Endothelial cell of umbilical vein (primary cell): Measurements from ENCODE around the gene IL16. TPM values are rescaled to one million over a fixed set of nuclear protein-coding genes. Genes with fewer than 3 reads are reported as not detected.

Source experiments
- BruUV-seq: library from RNA; stranded (reverse); fragments of 400-500 nt; replicated peaks from 2 replicates; lab custom pipeline; 2021; lab: Mats Ljungman, UMichigan
- CTCF ChIA-PET: fragments of 300-600, 350-600 bp; sonication (Branson Sonifier 250); formaldehyde crosslinking; loops from one replicate; lab custom pipeline; 2021; ENCODE audit warnings: antibody characterized with exemption, inconsistent platforms; lab: Charles Lee
- POLR2A ChIA-PET: fragments of 300-600, 350-600 bp; sonication (Branson Sonifier 250); formaldehyde crosslinking; loops from one replicate; lab custom pipeline; 2021; ENCODE audit warnings: antibody characterized with exemption, inconsistent platforms; lab: Charles Lee
- DNase-seq: peaks from one replicate; pipeline ENCODE4 v3.0.0-alpha.2; 2011; ENCODE audit warnings: low read depth, low spot score
- FAIRE-seq: peaks from 2 replicates; lab custom pipeline; 2011; peaks lifted over from hg19 to GRCh38; lab: Jason Lieb, UNC
- H2AFZ ChIP-seq: 2 replicates; pipeline ENCODE4 v1.6.0; 2012; ENCODE audit warnings: low read depth, low read length, control low read depth, inconsistent platforms
- H3K27ac ChIP-seq: 2 replicates; pipeline ENCODE4 v1.5.1; 2011; ENCODE audit warnings: low read depth, mild to moderate bottlenecking, control low read depth, low read length, moderate library complexity; ENCODE audit not compliant: insufficient read depth
- H3K27me3 ChIP-seq, 2 experiments: 2 replicates each; pipeline versions ENCODE4 v1.6.0 to v1.6.1; 2011; ENCODE audit warnings: low read length in 2 of 2, mixed read lengths in 1 of 2; ENCODE audit not compliant: control insufficient read depth in 2 of 2, insufficient read depth in 2 of 2
- H3K36me3 ChIP-seq, 2 experiments: 2 replicates in 1 of 2; 3 replicates in 1 of 2; pipeline ENCODE4 v1.5.1; 2011; ENCODE audit warnings: low read length in 2 of 2, mild to moderate bottlenecking in 1 of 2, moderate library complexity in 1 of 2; ENCODE audit not compliant: control insufficient read depth in 2 of 2, insufficient read depth in 2 of 2; ENCODE audit errors: extremely low read depth in 1 of 2
- H3K4me1 ChIP-seq: 3 replicates; pipeline ENCODE4 v1.5.1; 2011; ENCODE audit warnings: mild to moderate bottlenecking, low read length; ENCODE audit not compliant: control insufficient read depth, insufficient read depth; ENCODE audit errors: extremely low read depth
- H3K4me2 ChIP-seq: 2 replicates; pipeline ENCODE4 v1.6.1; 2011; ENCODE audit warnings: low read length, control low read depth, mixed read lengths; ENCODE audit not compliant: insufficient read depth
- H3K4me3 ChIP-seq, 3 experiments: fragments of 200-600 bp in 1 of 3; sonication (generic), shearing (Covaris generic) in 1 of 3; replicated peaks in 1 of 3; 2 replicates each; pipeline ENCODE4 v1.5.1; 2011 to 2016; ENCODE audit warnings: control low read depth in 3 of 3, low read length in 3 of 3, mild to moderate bottlenecking in 2 of 3, inconsistent platforms in 1 of 3, low read depth in 1 of 3, moderate library complexity in 1 of 3; ENCODE audit not compliant: insufficient read depth in 1 of 3
- H3K79me2 ChIP-seq: 2 replicates; pipeline ENCODE4 v1.6.0; 2012; ENCODE audit warnings: low read length, inconsistent platforms; ENCODE audit not compliant: control insufficient read depth, insufficient read depth
- H3K9ac ChIP-seq: replicated peaks from 2 replicates; pipeline ENCODE3; 2011; ENCODE audit warnings: low read length, control low read depth; ENCODE audit not compliant: insufficient read depth; ENCODE audit errors: extremely low read depth
- H3K9me1 ChIP-seq: replicated peaks from 3 replicates; pipeline ENCODE4 v1.6.0; 2011; ENCODE audit warnings: mild to moderate bottlenecking, low read length; ENCODE audit not compliant: control insufficient read depth, insufficient read depth; ENCODE audit errors: extremely low read depth
- H3K9me3 ChIP-seq: replicated peaks from 2 replicates; pipeline ENCODE4 v1.5.1; 2012; ENCODE audit warnings: low read length, inconsistent platforms; ENCODE audit not compliant: control insufficient read depth, insufficient read depth
- H4K20me1 ChIP-seq: replicated peaks from 2 replicates; pipeline ENCODE3; 2011; ENCODE audit warnings: mild to moderate bottlenecking, low read length; ENCODE audit not compliant: control insufficient read depth, insufficient read depth; ENCODE audit errors: extremely low read depth
- EZH2 ChIP-seq: IDR thresholded peaks from 2 replicates; pipeline ENCODE4 v1.6.1; 2012; ENCODE audit warnings: borderline replicate concordance, low read depth, mild to moderate bottlenecking, moderate library complexity, low read length, inconsistent platforms; ENCODE audit not compliant: severe bottlenecking
- FOS ChIP-seq: IDR thresholded peaks from 2 replicates; pipeline ENCODE4 v1.6.1; 2011; ENCODE audit warnings: mild to moderate bottlenecking, low read length, moderate library complexity, borderline replicate concordance; ENCODE audit not compliant: insufficient read depth
- GATA2 ChIP-seq: IDR thresholded peaks from 2 replicates; pipeline ENCODE4 v1.7.0; 2011; ENCODE audit warnings: low read depth, mild to moderate bottlenecking, moderate library complexity, mixed read lengths, low read length; ENCODE audit not compliant: insufficient read length, insufficient read depth
- JUN ChIP-seq: IDR thresholded peaks from 2 replicates; pipeline ENCODE4 v1.6.1; 2011; ENCODE audit warnings: borderline replicate concordance, low read depth; ENCODE audit not compliant: insufficient read length, insufficient read depth
- MAX ChIP-seq: IDR thresholded peaks from 2 replicates; pipeline ENCODE4 v1.6.1; 2011; ENCODE audit not compliant: insufficient read depth, insufficient read length
- MYC ChIP-seq: IDR thresholded peaks from one replicate; pipeline ENCODE4 v1.6.1; 2011; ENCODE audit warnings: mild to moderate bottlenecking, low read depth, low read length
- POLR2A ChIP-seq: IDR thresholded peaks from 2 replicates; pipeline ENCODE4 v1.6.1; 2012; ENCODE audit warnings: low read depth, mild to moderate bottlenecking, control low read depth, low read length
- POLR2AphosphoS5 ChIP-seq: IDR thresholded peaks from 2 replicates; pipeline ENCODE4 v1.6.1; 2012; ENCODE audit warnings: low read depth, mild to moderate bottlenecking, control low read depth, low read length, moderate library complexity; ENCODE audit not compliant: insufficient read depth
- dilution Hi-C: fragments of 300-500 bp; cut with MboI; formaldehyde crosslinking; loops from one replicate; pipeline ENCODE4 v1.15.0; 2019; ENCODE audit warnings: low sequenced_read_pairs; ENCODE audit not compliant: extremely low pct_ligation_motif_present
- intact Hi-C: fragments of 100-400 bp; cut with micrococcal nuclease; formaldehyde crosslinking; loops from one replicate; pipeline ENCODE4 v1.10.0; 2022
- polyA plus RNA-seq, 4 experiments: library from polyadenylated mRNA; depleted of rRNA in 3 of 4; stranded (reverse) in 3 of 4; unstranded in 1 of 4; fragments of >200 nt; gene quantifications; 2 replicates each; pipeline versions ENCODE4 v1.2.1 to v1.2.3, GENCODE V29; 2011 to 2012; ENCODE audit warnings: missing spikeins in 1 of 4
- total RNA-seq: library from RNA; stranded (reverse); gene quantifications from 2 replicates; pipeline ENCODE4 v1.2.3, GENCODE V29; 2021
- TF ChIP-seq, protein P1 (sequence below), 2 donors: IDR thresholded peaks; 1 replicate in 1 of 2; 2 replicates in 1 of 2; pipeline ENCODE4 v1.5.1; 2011; ENCODE audit warnings: low read length in 2 of 2, mild to moderate bottlenecking in 2 of 2, moderate library complexity in 2 of 2, control low read depth in 1 of 2, inconsistent platforms in 1 of 2, low read depth in 1 of 2; ENCODE audit not compliant: insufficient read depth in 1 of 2; ENCODE audit errors: extremely low read depth in 1 of 2

IL16 gene
- total and polyA plus RNA-seq, 2 donors (not counting 3 experiments of a cell fraction or from before 2014, with no cell fraction given), result 0.29 to 2.1 TPM

DNA sequence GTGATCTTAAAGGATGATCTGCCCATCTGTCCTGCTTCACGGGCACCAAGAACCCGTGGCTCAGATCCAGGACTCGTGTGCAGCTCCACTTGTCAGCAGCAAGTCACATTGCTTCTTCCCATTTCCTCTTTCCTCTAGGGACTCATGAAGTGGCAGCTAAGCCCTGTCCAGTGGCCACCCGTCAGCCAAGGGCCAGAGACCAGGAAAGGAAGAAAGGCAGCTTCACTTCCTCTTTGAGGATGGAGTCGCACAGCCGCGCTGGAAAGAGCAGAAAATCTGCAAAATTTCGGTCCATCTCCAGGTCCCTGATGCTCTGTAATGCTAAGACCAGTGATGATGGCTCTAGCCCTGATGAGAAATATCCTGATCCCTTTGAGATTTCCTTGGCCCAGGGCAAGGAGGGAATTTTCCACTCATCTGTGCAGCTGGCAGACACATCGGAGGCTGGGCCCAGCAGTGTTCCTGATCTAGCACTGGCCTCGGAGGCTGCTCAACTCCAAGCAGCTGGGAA is 28.5 kb downstream of the IL16 start:
- H3K9me1 ChIP-seq, result no peaks in the 10 kb centered on the region
- no peak overlapping the region for H3K4me3 ChIP-seq
- no peaks in the 10 kb centered on the region for H3K79me2 ChIP-seq
- H3K4me1 ChIP-seq, result no peaks in the 10 kb centered on the region
- CTCF ChIA-PET, result interaction anchor here (1.4 kb wide), 1 partner anchor 69 kb away, joined by 3 read pairs; no protein-coding TSS in a partner anchor
- H3K9me3 ChIP-seq, result no peaks in the 10 kb centered on the region
- dilution Hi-C loops, result no loop called here
- no peaks in the 10 kb centered on the region for H4K20me1 ChIP-seq
- POLR2A ChIA-PET, result no interaction called here
- no peak for FAIRE-seq
- BruUV-seq, result no TSS peak
- no peak overlapping the region for H3K27ac ChIP-seq
- no peaks in the 10 kb centered on the region for H3K36me3 ChIP-seq
- no peak for TF ChIP-seq POLR2AphosphoS5
- no peak for TF ChIP-seq POLR2A
- TF ChIP-seq, protein P1, sequence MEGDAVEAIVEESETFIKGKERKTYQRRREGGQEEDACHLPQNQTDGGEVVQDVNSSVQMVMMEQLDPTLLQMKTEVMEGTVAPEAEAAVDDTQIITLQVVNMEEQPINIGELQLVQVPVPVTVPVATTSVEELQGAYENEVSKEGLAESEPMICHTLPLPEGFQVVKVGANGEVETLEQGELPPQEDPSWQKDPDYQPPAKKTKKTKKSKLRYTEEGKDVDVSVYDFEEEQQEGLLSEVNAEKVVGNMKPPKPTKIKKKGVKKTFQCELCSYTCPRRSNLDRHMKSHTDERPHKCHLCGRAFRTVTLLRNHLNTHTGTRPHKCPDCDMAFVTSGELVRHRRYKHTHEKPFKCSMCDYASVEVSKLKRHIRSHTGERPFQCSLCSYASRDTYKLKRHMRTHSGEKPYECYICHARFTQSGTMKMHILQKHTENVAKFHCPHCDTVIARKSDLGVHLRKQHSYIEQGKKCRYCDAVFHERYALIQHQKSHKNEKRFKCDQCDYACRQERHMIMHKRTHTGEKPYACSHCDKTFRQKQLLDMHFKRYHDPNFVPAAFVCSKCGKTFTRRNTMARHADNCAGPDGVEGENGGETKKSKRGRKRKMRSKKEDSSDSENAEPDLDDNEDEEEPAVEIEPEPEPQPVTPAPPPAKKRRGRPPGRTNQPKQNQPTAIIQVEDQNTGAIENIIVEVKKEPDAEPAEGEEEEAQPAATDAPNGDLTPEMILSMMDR (IDR thresholded peaks at IDR 0.05; ENCODE audit: extremely low read depth in 1 of 2, insufficient read depth in 1 of 2, low read depth in 1 of 2, low read length in 2 of 2), result no peak
- no peak for TF ChIP-seq JUN
- TF ChIP-seq FOS, result no peak
- no peak for TF ChIP-seq MYC
- no peak for TF ChIP-seq GATA2
- TF ChIP-seq EZH2, result no peak
- no peak for TF ChIP-seq MAX
- peaks cover 0 to 3% of the 10 kb centered on the region in 2 experiments for H3K27me3 ChIP-seq
- no peak overlapping the region for H3K4me2 ChIP-seq
- no peak overlapping the region for H2AFZ ChIP-seq
- no peak overlapping the region for H3K9ac ChIP-seq
- DNase-seq, result no peak
- intact Hi-C loops, result no loop called here
